ENCODE results near the gene HECTD4. TPM values are rescaled to one million over a fixed set of nuclear protein-coding genes. Genes with fewer than 3 reads are reported as not detected.

Gene HECTD4
- total and polyA plus RNA-seq, 4 donors, result 4.3 to 80.1 (median 25.5) TPM

- Histone ChIP-seq H3K4me3 (ENCODE audit: low read depth in 1 of 3, low read length in 3 of 3) (no peak overlapping the region), H3K36me3 (ENCODE audit: control insufficient read depth in 4 of 4, insufficient read depth in 3 of 4, low read depth in 1 of 4, low read length in 3 of 4) (peaks cover 3 to 41% (median 33%) of the 10 kb centered on the region in 4 donors), H3K4me1 (ENCODE audit: control insufficient read depth in 4 of 4, insufficient read depth in 4 of 4, low read length in 3 of 4) (peaks cover 0 to 3% (median 0%) of the 10 kb centered on the region in 4 donors), H3K9ac (ENCODE audit: low read depth in 1 of 2, low read length in 2 of 2) (no peak overlapping the region), H3K27ac (ENCODE audit: low read depth in 1 of 2, low read length in 2 of 2) (no peak overlapping the region), H3K9me3 (ENCODE audit: control insufficient read depth in 4 of 4, low read length in 3 of 4) (no peaks in the 10 kb centered on the region), H3K27me3 (ENCODE audit: control insufficient read depth in 4 of 4, insufficient read depth in 4 of 4, low read length in 3 of 4) (no peaks in the 10 kb centered on the region)
- WGBS, result 97% methylated on average over 25 of the region's 25 CpGs
- no peak for DNase-seq (ENCODE audit: low spot score)
- no peak for TF ChIP-seq YY1 (IDR thresholded peaks at IDR 0.05)
- TF ChIP-seq, protein P1, sequence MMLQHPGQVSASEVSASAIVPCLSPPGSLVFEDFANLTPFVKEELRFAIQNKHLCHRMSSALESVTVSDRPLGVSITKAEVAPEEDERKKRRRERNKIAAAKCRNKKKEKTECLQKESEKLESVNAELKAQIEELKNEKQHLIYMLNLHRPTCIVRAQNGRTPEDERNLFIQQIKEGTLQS (IDR thresholded peaks at IDR 0.05), result no peak
- no peak for TF ChIP-seq GABPA (IDR thresholded peaks at IDR 0.05 in 1 of 2, conservative IDR thresholded peaks at IDR 0.05 in 1 of 2)
- no peak for TF ChIP-seq FOXA1 (IDR thresholded peaks at IDR 0.05)
- TF ChIP-seq SP1 (IDR thresholded peaks at IDR 0.05), result no peak
- no peak for TF ChIP-seq EGR1 (IDR thresholded peaks at IDR 0.05; ENCODE audit: low read depth in 2 of 2)
These were observed 138.7 kb downstream of the HECTD4 start for GRCh38 chr12:112243255-112244110.

- Histone ChIP-seq H3K27ac (ENCODE audit: low read depth in 1 of 2, low read length in 2 of 2) (no peak overlapping the region), H3K9me3 (ENCODE audit: control insufficient read depth in 4 of 4, low read length in 3 of 4) (no peaks in the 10 kb centered on the region), H3K4me1 (ENCODE audit: control insufficient read depth in 4 of 4, insufficient read depth in 4 of 4, low read length in 3 of 4) (peaks cover 0 to 3% (median 0%) of the 10 kb centered on the region in 4 donors), H3K36me3 (ENCODE audit: control insufficient read depth in 4 of 4, insufficient read depth in 3 of 4, low read depth in 1 of 4, low read length in 3 of 4) (peaks cover 5 to 43% (median 33%) of the 10 kb centered on the region in 4 donors), H3K9ac (ENCODE audit: low read depth in 1 of 2, low read length in 2 of 2) (no peak overlapping the region), H3K27me3 (ENCODE audit: control insufficient read depth in 4 of 4, insufficient read depth in 4 of 4, low read length in 3 of 4) (no peaks in the 10 kb centered on the region), H3K4me3 (ENCODE audit: low read depth in 1 of 3, low read length in 3 of 3) (no peak overlapping the region)
- WGBS, result 96% methylated on average over 3 of the region's 3 CpGs
- TF ChIP-seq FOXA2 (IDR thresholded peaks at IDR 0.05) (no peak), EGR1 (IDR thresholded peaks at IDR 0.05; ENCODE audit: low read depth in 2 of 2) (no peak), RXRA (IDR thresholded peaks at IDR 0.05) (no peak), RAD21 (IDR thresholded peaks at IDR 0.05) (no peak), GABPA (IDR thresholded peaks at IDR 0.05 in 1 of 2, conservative IDR thresholded peaks at IDR 0.05 in 1 of 2) (no peak), SP1 (IDR thresholded peaks at IDR 0.05) (no peak), CTCF (IDR thresholded peaks at IDR 0.05; ENCODE audit: low read depth, low read length, missing input control) (no peak), FOXA1 (IDR thresholded peaks at IDR 0.05) (no peak)
- TF ChIP-seq, protein P2, sequence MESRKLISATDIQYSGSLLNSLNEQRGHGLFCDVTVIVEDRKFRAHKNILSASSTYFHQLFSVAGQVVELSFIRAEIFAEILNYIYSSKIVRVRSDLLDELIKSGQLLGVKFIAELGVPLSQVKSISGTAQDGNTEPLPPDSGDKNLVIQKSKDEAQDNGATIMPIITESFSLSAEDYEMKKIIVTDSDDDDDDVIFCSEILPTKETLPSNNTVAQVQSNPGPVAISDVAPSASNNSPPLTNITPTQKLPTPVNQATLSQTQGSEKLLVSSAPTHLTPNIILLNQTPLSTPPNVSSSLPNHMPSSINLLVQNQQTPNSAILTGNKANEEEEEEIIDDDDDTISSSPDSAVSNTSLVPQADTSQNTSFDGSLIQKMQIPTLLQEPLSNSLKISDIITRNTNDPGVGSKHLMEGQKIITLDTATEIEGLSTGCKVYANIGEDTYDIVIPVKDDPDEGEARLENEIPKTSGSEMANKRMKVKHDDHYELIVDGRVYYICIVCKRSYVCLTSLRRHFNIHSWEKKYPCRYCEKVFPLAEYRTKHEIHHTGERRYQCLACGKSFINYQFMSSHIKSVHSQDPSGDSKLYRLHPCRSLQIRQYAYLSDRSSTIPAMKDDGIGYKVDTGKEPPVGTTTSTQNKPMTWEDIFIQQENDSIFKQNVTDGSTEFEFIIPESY (IDR thresholded peaks at IDR 0.05), result no peak
- TF ChIP-seq, protein P3, sequence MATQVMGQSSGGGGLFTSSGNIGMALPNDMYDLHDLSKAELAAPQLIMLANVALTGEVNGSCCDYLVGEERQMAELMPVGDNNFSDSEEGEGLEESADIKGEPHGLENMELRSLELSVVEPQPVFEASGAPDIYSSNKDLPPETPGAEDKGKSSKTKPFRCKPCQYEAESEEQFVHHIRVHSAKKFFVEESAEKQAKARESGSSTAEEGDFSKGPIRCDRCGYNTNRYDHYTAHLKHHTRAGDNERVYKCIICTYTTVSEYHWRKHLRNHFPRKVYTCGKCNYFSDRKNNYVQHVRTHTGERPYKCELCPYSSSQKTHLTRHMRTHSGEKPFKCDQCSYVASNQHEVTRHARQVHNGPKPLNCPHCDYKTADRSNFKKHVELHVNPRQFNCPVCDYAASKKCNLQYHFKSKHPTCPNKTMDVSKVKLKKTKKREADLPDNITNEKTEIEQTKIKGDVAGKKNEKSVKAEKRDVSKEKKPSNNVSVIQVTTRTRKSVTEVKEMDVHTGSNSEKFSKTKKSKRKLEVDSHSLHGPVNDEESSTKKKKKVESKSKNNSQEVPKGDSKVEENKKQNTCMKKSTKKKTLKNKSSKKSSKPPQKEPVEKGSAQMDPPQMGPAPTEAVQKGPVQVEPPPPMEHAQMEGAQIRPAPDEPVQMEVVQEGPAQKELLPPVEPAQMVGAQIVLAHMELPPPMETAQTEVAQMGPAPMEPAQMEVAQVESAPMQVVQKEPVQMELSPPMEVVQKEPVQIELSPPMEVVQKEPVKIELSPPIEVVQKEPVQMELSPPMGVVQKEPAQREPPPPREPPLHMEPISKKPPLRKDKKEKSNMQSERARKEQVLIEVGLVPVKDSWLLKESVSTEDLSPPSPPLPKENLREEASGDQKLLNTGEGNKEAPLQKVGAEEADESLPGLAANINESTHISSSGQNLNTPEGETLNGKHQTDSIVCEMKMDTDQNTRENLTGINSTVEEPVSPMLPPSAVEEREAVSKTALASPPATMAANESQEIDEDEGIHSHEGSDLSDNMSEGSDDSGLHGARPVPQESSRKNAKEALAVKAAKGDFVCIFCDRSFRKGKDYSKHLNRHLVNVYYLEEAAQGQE (IDR thresholded peaks at IDR 0.05), result no peak
- no peak for DNase-seq (ENCODE audit: low spot score)
These were observed 141.1 kb downstream of the HECTD4 start for GRCh38 chr12:112241176-112241575.

Measured in liver (tissue), 9 donors.